HG03066 (cell line): Measurements from ENCODE around the gene ZNF785.

Experiments
- ATAC-seq: cut with Tn5 transposase; IDR thresholded peaks from one replicate; pipeline ENCODE4 v1.9.1; 2021; ENCODE audit warnings: low read depth; ENCODE audit not compliant: unreplicated experiment

Gene ZNF785

GRCh38 chr16:30567160-30567990, 18.1 kb downstream of the ZNF785 start:
- no peak for ATAC-seq

GRCh38 chr16:30566531-30566930, 19.0 kb downstream of the ZNF785 start:
- ATAC-seq, result no peak

- ATAC-seq, result no peak
Observed at GRCh38 chr16:30565984-30566383, 19.5 kb downstream of the ZNF785 start.

GRCh38 chr16:30565526-30565925, 20.0 kb downstream of the ZNF785 start:
- ATAC-seq, result no peak

- ATAC-seq, result no peak
Observed at GRCh38 chr16:30562021-30562420, 23.5 kb downstream of the ZNF785 start.

- ATAC-seq, result no peak
Observed at GRCh38 chr16:30561089-30561816, 24.2 kb downstream of the ZNF785 start.

GRCh38 chr16:30559690-30560089, 25.8 kb downstream of the ZNF785 start:
- ATAC-seq, result no peak

GRCh38 chr16:30558789-30559377, 26.6 kb downstream of the ZNF785 start:
- ATAC-seq, result no peak

- ATAC-seq, result peak; percentile 84
Observed at GRCh38 chr16:30557957-30558788, 27.3 kb downstream of the ZNF785 start, which contains the start of gene ZNF764. Gene ZNF764 (minus strand): TSS chr16:30558374. CDS start chr16:30558182, 192 bp downstream.

GRCh38 chr16:30557707-30557956, 27.9 kb downstream of the ZNF785 start:
- no peak for ATAC-seq

- no peak for ATAC-seq
Observed at GRCh38 chr16:30556125-30556473, 29.4 kb downstream of the ZNF785 start.

GRCh38 chr16:30555315-30556124, 30.0 kb downstream of the ZNF785 start:
- no peak for ATAC-seq

GRCh38 chr16:30554557-30555314, 30.8 kb downstream of the ZNF785 start:
- ATAC-seq, result no peak

- no peak for ATAC-seq
Observed at GRCh38 chr16:30553393-30553899, 32.1 kb downstream of the ZNF785 start.

GRCh38 chr16:30552956-30553355, 32.5 kb downstream of the ZNF785 start:
- ATAC-seq, result no peak

- ATAC-seq, result no peak
Observed at GRCh38 chr16:30551781-30552180, 33.7 kb downstream of the ZNF785 start.

- no peak for ATAC-seq
Observed at GRCh38 chr16:30548416-30549253, 36.9 kb downstream of the ZNF785 start.

- no peak for ATAC-seq
Observed at GRCh38 chr16:30546115-30546514, 39.4 kb downstream of the ZNF785 start.
